ENCODE measurements around the gene SMPDL3A.

Gene SMPDL3A

GRCh38 chr6:122799916-122800686 is 11.0 kb downstream of the SMPDL3A start:
- no peak overlapping the region for H3K9ac ChIP-seq (ENCODE audit: low read depth, low read length)

GRCh38 chr6:122800906-122801305 is 11.8 kb downstream of the SMPDL3A start:
- Histone ChIP-seq H3K27me3 (ENCODE audit: insufficient read depth, low read length, poor library complexity) (no peaks in the 10 kb centered on the region), H3K9me3 (ENCODE audit: insufficient read depth, low read length, severe bottlenecking) (no peaks in the 10 kb centered on the region), H3K4me2 (ENCODE audit: insufficient read depth, low read length) (no peak overlapping the region), H4K20me1 (ENCODE audit: insufficient read depth, low read length) (no peaks in the 10 kb centered on the region), H3K4me1 (ENCODE audit: insufficient read depth, low read length) (no peaks in the 10 kb centered on the region), H2AFZ (ENCODE audit: low read depth, low read length) (no peak overlapping the region), H3K36me3 (ENCODE audit: insufficient read depth, low read length) (no peaks in the 10 kb centered on the region), H3K9ac (ENCODE audit: low read depth, low read length) (no peak overlapping the region), H3K4me3 (ENCODE audit: low read depth in 1 of 2, low read length in 2 of 2) (no peak overlapping the region), H3K27ac (ENCODE audit: low read length) (no peak overlapping the region), H3K79me2 (ENCODE audit: insufficient read depth, low read length) (no peaks in the 10 kb centered on the region)
- TF ChIP-seq EZH2 (IDR thresholded peaks at IDR 0.05; ENCODE audit: borderline replicate concordance, low read depth, low read length, severe bottlenecking) = no peak
- TF ChIP-seq, protein P1, sequence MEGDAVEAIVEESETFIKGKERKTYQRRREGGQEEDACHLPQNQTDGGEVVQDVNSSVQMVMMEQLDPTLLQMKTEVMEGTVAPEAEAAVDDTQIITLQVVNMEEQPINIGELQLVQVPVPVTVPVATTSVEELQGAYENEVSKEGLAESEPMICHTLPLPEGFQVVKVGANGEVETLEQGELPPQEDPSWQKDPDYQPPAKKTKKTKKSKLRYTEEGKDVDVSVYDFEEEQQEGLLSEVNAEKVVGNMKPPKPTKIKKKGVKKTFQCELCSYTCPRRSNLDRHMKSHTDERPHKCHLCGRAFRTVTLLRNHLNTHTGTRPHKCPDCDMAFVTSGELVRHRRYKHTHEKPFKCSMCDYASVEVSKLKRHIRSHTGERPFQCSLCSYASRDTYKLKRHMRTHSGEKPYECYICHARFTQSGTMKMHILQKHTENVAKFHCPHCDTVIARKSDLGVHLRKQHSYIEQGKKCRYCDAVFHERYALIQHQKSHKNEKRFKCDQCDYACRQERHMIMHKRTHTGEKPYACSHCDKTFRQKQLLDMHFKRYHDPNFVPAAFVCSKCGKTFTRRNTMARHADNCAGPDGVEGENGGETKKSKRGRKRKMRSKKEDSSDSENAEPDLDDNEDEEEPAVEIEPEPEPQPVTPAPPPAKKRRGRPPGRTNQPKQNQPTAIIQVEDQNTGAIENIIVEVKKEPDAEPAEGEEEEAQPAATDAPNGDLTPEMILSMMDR (IDR thresholded peaks at IDR 0.05; ENCODE audit: borderline replicate concordance, extremely low read depth, low read length, poor library complexity, severe bottlenecking) = no peak
- DNase-seq (no peak), ATAC-seq (ENCODE audit: insufficient read depth, low read depth) (no peak)

More at GRCh38 chr6:122799916-122800686, 11.0 kb downstream of the SMPDL3A start:
- DNase-seq (no peak), ATAC-seq (ENCODE audit: insufficient read depth, low read depth) (no peak)
- H3K27ac ChIP-seq (ENCODE audit: low read length) = no peak overlapping the region
- H3K9me3 ChIP-seq (ENCODE audit: insufficient read depth, low read length, severe bottlenecking) = no peaks in the 10 kb centered on the region
- TF ChIP-seq, protein P1 (IDR thresholded peaks at IDR 0.05; ENCODE audit: borderline replicate concordance, extremely low read depth, low read length, poor library complexity, severe bottlenecking) = no peak
- TF ChIP-seq EZH2 (IDR thresholded peaks at IDR 0.05; ENCODE audit: borderline replicate concordance, low read depth, low read length, severe bottlenecking) = no peak
- no peak overlapping the region for H3K4me2 ChIP-seq (ENCODE audit: insufficient read depth, low read length)
- H3K4me3 ChIP-seq (ENCODE audit: low read depth in 1 of 2, low read length in 2 of 2) = no peak overlapping the region
- H3K36me3 ChIP-seq (ENCODE audit: insufficient read depth, low read length) = no peaks in the 10 kb centered on the region
- no peak overlapping the region for H2AFZ ChIP-seq (ENCODE audit: low read depth, low read length)
- H3K79me2 ChIP-seq (ENCODE audit: insufficient read depth, low read length) = no peaks in the 10 kb centered on the region
- no peaks in the 10 kb centered on the region for H3K4me1 ChIP-seq (ENCODE audit: insufficient read depth, low read length)
- no peaks in the 10 kb centered on the region for H4K20me1 ChIP-seq (ENCODE audit: insufficient read depth, low read length)
- H3K27me3 ChIP-seq (ENCODE audit: insufficient read depth, low read length, poor library complexity) = no peaks in the 10 kb centered on the region

DNA sequence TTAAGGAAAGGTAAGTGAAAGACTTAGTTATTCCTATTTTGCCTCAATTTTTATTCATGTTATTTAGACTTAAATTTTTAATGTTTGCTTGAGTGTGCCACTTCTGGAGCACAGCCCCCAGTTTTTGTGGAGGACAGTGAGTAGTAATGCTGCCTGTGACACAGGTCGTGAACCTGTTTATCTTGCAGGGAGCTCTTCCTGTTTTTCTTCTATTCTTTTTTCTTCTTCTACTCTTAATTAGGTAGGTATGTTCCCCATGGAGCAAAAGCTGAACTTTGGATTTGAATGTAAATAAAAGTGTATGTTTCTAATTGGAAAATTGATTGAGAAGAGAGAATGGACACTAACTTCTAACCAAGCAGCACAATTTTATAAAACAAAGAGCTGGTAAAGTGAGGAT is 12.3 kb downstream of the SMPDL3A start:
- H3K4me3 ChIP-seq (ENCODE audit: low read depth in 1 of 2, low read length in 2 of 2) = no peak overlapping the region
- H3K9ac ChIP-seq (ENCODE audit: low read depth, low read length) = no peak overlapping the region
- H3K79me2 ChIP-seq (ENCODE audit: insufficient read depth, low read length) = no peaks in the 10 kb centered on the region
- TF ChIP-seq, protein P1 (IDR thresholded peaks at IDR 0.05; ENCODE audit: borderline replicate concordance, extremely low read depth, low read length, poor library complexity, severe bottlenecking) = no peak
- TF ChIP-seq EZH2 (IDR thresholded peaks at IDR 0.05; ENCODE audit: borderline replicate concordance, low read depth, low read length, severe bottlenecking) = no peak
- no peaks in the 10 kb centered on the region for H4K20me1 ChIP-seq (ENCODE audit: insufficient read depth, low read length)
- H3K9me3 ChIP-seq (ENCODE audit: insufficient read depth, low read length, severe bottlenecking) = no peaks in the 10 kb centered on the region
- no peak overlapping the region; the same call in 1 of the 2 replicates for H2AFZ ChIP-seq (ENCODE audit: low read depth, low read length)
- no peaks in the 10 kb centered on the region for H3K4me1 ChIP-seq (ENCODE audit: insufficient read depth, low read length)
- no peaks in the 10 kb centered on the region for H3K36me3 ChIP-seq (ENCODE audit: insufficient read depth, low read length)
- no peaks in the 10 kb centered on the region for H3K27me3 ChIP-seq (ENCODE audit: insufficient read depth, low read length, poor library complexity)
- no peak overlapping the region for H3K27ac ChIP-seq (ENCODE audit: low read length)
- no peak overlapping the region for H3K4me2 ChIP-seq (ENCODE audit: insufficient read depth, low read length)
- no peak for ATAC-seq (ENCODE audit: insufficient read depth, low read depth)
- DNase-seq = no peak

All from DND-41 (cell line).